Measurements from ENCODE around the gene AKAP14.
A peak's percentile ranks its signal among the peaks of the same experiment; 100 is the strongest.
"Not testable (repeated sequence)": the region's sequence is repeated elsewhere in the genome, so short reads cannot be mapped to it uniquely, and the experiment has no call there.

The AKAP14 gene

DNA sequence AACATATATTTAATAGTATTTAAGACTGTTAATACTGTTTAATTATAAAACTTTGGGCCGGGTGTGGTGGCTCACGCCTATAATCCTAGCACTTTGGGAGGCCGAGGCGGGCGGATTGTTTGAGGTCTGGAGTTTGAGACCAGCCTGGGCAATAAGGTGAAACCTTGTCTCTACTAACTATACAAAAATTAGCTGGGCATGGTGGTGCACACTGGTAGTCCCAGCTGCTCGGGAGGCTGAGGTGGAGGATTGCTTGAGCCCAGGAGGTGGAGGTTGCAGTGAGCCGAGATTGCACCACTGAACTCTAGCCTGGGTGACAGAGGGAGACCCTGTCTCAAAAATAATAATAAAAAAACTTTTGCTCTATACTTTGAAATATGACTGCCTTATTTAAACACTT is 26.7 kb downstream of the AKAP14 start:
- DNase-seq = not testable (repeated sequence)

DNA sequence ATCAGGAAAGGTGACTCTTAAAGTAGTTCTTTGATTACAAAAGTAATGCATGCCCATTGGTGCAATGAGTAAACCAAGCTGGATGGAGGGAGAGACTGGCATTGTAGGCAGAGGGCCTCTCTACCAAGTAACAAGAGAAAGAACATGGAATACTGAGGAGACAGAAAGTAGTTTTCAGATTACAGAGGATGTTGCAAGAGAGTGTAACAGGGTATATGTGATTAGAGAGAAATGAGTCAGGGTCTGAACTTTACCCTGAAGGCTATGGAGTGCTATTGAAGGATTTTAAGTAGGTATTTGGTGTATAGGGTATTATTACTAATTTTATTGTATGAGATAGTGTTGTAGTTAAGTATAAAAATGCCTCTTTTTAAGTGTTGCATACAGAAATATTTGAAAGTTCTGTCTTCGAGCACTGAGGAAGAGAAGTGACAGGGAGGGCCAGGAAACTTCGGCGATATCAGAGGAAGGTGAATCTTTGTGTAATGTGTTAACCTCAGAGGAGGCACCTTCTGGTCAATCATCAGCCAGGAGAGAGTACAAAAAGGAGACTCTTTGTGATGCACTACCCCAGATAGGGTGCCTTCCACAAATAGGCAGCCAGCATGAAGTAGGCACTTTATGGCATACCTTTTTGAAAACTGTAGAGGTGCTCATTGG is 39.7 kb downstream of the AKAP14 start:
- DNase-seq = no peak

DNA sequence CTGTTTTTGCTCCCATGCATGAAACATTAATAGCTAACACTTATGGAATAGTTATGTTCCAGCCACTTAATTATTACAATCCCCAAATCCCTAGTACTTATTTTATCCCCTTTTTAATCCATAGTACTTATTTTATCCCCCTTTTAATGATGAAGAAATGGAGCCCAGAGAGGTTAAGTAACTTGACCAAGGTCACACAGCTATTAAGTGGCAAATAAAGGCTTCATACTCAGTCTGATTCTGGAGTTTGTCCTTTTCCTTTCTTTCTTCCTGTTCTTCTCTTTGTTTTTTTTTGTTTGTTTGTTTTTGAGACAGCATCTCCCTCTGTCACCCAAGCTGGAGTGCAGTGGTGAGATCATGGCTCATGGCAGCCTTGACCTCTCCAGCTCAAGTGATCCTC is 45.6 kb downstream of the AKAP14 start:
- DNase-seq = no peak

DNA sequence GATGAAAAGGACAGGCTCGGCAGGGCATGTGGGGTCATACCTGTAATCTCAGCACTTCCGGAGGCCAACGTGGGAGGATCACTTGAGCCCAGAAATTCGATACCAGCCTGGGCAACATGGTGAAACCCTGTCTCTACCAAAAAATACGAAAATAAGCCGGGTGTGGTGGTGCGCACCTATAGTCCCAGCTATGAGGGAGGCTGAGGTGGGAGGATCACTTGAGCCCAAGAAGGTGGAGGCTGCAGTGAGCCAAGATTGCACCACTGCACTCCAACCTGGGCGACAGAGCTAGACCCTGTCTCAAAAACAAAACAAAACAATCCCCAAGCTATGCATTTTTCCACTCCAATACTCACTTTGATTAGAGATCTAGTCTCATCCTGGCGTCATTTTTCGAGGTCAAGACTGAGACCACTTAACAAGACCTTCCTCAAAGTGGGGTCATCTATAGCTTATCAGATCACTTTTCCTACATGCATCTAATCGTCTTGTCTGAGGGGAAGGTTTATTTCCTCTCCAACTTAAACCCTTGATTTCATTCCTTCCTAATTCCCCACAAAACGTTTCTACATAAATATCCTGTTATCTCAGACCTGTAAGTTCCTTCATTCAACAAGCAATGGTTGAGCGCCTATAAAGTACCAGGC is 46.6 kb downstream of the AKAP14 start:
- no peak for DNase-seq

DNA sequence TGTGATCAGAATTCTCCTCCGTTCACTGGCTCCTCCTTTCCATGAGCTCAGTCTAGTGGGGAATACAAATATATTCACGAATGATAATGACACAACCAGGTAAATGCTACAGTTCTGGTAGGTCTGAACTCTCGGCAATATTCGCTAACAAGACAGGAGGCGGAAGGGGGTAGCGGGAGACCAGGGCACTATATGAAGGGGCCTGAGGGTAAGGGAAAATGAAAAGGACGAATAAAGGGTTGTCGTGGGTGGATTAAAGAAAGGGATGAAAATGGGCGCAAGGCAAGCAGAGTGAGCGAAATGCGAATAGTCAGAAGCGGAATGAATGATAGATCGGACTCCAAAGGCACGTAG is 47.1 kb downstream of the AKAP14 start:
- DNase-seq = no peak

DNA sequence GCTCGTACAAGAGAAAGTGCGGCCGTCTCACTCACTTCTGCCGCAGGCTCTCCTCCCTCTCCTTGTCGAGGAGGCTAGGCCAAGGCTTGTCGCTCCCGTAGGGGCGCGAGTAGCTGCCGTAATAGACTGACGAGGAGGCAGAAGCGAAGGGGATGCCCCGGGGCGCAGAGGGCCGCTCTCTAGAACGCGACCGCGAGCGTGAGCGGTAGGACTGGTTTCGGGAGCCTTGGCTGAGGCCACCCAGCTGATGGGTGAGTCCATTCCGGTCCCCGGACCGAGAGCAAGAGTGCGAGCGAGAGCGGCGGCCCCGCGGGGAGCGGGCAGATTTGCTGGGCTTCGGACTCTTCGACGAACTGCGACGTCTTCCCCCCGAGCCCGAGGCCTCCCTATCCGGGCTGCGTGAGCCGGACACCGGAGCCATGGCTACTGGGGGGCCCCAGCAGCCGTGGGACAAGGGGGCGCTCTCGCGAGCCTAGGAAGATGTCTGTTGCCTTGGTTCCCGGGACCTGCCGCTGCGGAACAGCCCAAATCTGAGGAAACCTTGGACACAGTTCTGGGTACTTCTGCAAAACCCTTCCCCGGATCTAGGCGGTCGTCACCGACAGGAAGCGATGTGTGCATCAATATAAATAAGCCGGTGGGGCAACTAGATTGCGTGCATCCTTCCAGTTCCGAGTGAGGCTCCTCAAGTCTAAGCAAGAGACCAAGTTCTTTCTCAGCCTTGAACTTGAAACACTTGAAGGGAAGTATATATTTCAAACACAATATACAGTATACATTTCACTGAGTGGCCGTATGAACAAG is 47.7 kb downstream of the AKAP14 start, which contains the start of gene NKAP:
NKAP (minus strand) TSS at position 567 of the 804 bp plus-strand sequence; CDS start at position 421, 146 bp downstream.
- peak; percentile 88 to 90 (median 90) for DNase-seq

DNA sequence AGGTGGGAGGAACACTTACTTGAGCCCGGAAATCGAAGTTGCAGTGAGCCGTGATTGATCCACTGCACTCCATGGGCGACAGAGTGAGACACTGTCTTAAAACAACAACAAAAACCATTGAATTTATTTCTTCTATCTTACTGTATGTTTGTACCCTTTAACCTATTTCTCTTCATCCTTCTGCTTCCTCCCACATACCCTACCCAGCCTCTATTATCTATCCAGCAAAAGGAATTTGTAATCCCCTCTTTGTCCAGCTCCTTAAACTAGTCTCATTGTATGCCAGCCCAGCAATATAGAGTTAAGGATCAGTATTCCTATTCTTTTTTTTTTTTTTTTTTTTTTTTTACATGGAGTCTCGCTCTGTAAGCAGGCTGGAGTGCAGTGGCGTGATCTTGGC is 49.8 kb downstream of the AKAP14 start:
- DNase-seq = no peak

DNA sequence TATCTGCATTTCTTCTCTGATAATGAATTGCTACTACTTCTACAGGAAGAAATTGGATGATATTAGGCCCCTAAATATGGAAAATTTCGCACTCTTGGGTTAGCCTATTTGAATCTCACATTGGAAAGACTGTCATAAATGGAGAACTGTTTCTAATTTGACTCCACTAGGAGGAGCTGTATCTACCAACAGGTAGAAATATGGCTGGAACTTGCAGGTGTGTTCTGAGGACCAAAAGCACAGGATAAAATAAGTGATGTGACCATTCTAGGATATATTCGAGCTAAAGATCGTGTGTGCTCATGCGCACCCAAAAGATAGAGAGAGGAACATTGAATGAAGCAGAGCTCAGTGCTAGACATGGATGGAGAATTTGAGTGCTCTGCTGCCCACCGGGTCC is 52.7 kb downstream of the AKAP14 start:
- DNase-seq = no peak

DNA sequence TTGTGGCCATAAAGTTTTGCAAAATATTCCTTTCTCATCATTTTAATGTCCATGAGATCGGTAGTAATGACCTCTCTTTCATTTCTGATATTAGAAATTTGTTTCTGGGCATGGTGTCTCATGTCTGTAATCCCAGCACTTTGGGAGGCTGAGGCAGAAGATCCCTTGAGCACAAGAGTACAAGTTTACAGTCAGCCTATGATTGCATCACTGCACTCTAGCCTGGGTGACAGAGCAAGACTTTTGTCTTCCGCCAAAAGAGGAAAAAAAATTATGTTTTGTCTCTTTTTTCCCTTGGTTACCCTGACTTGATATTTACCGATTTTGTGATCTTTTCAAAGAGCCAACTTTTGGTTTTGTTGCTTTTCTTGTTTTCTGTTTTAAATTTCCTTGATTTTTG is 58.7 kb downstream of the AKAP14 start:
- DNase-seq = peak in 1 of 3 donors; percentile 24

DNA sequence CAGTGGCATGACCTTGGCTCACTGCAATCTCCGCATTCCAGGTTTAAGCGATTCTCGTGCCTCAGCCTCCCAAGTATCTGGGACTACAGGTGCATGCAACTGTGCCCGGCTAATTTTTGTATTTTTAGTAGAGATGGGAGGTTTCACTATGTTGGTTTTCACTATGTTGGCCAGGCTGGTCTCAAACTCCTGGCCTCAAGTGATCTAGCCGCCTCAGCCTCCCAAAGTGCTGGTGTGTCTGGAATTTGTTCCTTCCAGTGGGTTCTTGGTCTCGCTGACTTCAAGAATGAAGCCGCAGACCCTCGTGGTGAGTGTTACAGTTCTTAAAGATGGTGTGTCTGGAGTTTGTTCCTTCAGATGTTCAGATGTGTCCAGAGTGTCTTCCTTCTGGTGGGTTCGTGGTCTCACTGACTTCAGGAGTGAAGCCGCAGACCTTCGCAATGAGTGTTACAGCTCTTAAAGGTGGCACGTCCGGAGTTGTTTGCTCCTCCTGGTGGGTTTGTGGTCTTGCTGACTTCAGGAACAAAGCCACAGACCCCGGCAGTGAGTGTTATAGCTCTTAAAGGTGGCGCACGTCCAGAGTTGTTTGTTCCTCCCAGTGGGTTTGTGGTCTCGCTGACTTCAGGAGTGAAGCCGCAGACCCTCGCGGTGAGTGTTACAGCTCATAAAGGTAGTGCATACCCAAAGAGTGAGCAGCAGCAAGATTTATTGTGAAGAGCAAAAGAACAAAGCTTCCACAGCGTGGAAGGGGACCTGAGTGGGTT is 60.3 kb downstream of the AKAP14 start:
- DNase-seq = not testable (repeated sequence)

DNA sequence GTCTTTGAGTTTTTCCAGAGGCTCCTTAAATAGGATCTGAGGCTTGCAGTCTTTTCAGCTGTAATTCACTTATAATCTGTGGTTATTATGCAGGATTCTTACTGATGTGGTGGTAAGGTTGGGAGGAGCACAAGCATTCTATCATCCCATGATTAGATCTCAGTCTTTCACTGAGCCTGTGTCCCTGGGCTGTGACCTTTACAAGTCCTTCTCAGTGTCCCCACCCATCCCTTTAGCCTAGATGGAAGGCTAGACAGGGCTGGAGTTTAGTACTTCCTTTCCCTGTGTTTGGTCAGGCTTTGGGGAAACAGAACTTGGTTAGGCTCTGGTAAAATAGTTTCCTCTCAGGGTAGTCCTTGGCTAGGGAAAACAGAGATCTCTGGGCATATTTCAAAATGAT is 64.9 kb downstream of the AKAP14 start:
- DNase-seq = no peak

DNA sequence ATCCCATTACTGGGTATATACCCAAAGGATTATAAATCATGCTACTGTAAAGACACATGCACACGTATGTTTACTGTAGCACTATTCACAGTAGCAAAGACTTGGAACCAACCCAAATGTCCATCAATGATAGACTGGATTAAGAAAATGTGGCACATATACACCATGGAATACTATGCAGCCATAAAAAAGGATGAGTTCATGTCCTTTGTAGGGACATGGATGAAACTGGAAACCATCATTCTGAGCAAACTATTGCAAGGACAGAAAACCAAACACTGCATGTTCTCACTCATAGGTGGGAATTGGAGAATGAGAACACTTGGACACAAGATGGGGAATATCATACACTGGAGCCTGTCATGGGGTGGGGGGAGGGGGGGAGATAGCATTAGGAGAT is 71.1 kb downstream of the AKAP14 start:
- not testable (repeated sequence) for DNase-seq
